ENCODE results near the gene UBE2D2. TPM values are rescaled to one million over a fixed set of nuclear protein-coding genes. Genes with fewer than 3 reads are reported as not detected.

Gene UBE2D2
- total RNA-seq, 1 donor from 2014 or later: 166 TPM

DNA sequence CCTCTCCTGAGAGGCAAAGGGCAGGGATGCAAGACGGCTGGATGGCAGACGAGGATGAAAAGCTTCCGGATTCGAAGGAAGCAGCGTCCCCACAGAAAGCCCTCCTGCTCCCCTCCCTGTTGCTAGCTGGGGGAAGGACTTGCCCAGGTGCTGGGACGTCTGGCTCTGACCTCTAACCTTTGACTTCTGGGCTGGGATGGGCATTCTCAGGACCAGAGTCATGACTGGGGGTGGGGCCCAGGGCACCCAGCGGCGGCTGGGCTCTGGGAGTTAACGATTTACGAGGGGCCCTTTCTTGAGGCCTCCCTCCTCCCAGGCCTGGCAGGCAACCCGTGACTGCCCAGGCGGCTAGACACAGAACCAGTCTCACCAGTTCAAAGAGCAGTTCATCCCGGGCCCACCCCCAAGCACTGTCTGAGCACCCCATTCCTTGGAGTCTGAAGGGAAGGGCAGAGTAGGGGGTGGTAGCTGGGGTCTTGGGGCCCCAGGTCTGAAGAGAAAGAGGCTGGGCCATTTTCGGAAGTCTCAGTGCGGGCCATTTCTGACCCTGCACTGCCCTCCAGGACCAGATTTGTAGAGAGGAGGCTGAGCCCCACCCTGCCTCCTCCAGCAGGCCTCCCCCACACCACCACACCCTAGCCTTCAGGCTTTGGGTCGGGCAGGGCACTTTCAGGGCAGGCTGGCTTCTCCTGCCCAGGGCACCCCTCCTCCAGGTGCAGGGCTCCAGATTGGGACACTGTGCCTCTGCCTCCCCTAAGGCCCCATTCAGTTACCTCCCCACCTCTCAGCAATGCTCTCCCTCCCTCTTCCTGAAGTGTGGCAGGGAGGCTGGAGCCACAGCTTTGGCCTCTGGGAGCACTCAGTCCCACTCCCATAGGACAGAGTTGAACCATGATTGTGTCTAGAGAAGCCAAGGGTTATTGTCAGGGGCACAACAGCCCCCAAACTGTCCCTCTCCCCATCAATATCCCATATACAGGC lies 82.0 kb downstream of the UBE2D2 start:
- DNase-seq (ENCODE audit: low read depth, low spot score): no peak

DNA sequence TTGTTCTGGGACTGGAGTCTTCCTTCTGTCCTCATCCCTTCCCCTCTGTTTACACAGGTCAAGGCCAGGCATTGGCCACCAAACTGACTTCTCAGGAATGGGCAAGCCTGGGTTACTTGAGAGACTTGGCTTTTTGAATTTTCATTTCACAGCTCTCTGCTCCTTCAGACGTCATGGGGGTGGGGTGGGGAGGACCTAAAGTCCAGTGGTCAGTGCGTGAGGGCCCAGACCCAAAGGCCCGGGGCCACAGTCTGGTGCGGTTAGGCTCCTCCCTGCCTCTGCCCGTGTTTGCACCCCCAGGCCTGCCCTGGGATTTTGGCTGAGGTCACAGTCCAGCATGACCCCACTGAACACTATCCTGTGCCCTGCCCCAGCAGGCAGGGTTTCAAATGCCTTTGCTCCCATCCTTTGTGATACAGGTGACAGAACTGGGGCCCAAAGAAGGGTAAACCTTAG lies 82.9 kb downstream of the UBE2D2 start:
- no peak overlapping the region for H3K27ac Mint-ChIP-seq (ENCODE audit: unreplicated experiment)
- TF ChIP-seq, protein P1, sequence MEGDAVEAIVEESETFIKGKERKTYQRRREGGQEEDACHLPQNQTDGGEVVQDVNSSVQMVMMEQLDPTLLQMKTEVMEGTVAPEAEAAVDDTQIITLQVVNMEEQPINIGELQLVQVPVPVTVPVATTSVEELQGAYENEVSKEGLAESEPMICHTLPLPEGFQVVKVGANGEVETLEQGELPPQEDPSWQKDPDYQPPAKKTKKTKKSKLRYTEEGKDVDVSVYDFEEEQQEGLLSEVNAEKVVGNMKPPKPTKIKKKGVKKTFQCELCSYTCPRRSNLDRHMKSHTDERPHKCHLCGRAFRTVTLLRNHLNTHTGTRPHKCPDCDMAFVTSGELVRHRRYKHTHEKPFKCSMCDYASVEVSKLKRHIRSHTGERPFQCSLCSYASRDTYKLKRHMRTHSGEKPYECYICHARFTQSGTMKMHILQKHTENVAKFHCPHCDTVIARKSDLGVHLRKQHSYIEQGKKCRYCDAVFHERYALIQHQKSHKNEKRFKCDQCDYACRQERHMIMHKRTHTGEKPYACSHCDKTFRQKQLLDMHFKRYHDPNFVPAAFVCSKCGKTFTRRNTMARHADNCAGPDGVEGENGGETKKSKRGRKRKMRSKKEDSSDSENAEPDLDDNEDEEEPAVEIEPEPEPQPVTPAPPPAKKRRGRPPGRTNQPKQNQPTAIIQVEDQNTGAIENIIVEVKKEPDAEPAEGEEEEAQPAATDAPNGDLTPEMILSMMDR (conservative IDR thresholded peaks at IDR 0.05): no peak
- peaks cover 44% of the 10 kb centered on the region for H3K27me3 Mint-ChIP-seq (ENCODE audit: low read depth)
- H3K4me1 Mint-ChIP-seq: peaks cover 41% of the 10 kb centered on the region
- DNase-seq (ENCODE audit: low read depth, low spot score): no peak
- H3K9me3 Mint-ChIP-seq: no peaks in the 10 kb centered on the region
- no peaks in the 10 kb centered on the region for H3K36me3 Mint-ChIP-seq (ENCODE audit: low read depth)
- H3K4me3 Mint-ChIP-seq: peak overlapping the region; percentile 89

More for the DNA sequence above, 82.0 kb downstream of the UBE2D2 start:
- H3K4me3 Mint-ChIP-seq: peak overlapping the region; percentile 89
- no peaks in the 10 kb centered on the region for H3K9me3 Mint-ChIP-seq
- peak overlapping the region; percentile 94 for H3K27ac Mint-ChIP-seq (ENCODE audit: unreplicated experiment)
- H3K27me3 Mint-ChIP-seq (ENCODE audit: low read depth): peaks cover 46% of the 10 kb centered on the region
- TF ChIP-seq, protein P1 (conservative IDR thresholded peaks at IDR 0.05): no peak
- no peaks in the 10 kb centered on the region for H3K36me3 Mint-ChIP-seq (ENCODE audit: low read depth)
- H3K4me1 Mint-ChIP-seq: peaks cover 47% of the 10 kb centered on the region

DNA sequence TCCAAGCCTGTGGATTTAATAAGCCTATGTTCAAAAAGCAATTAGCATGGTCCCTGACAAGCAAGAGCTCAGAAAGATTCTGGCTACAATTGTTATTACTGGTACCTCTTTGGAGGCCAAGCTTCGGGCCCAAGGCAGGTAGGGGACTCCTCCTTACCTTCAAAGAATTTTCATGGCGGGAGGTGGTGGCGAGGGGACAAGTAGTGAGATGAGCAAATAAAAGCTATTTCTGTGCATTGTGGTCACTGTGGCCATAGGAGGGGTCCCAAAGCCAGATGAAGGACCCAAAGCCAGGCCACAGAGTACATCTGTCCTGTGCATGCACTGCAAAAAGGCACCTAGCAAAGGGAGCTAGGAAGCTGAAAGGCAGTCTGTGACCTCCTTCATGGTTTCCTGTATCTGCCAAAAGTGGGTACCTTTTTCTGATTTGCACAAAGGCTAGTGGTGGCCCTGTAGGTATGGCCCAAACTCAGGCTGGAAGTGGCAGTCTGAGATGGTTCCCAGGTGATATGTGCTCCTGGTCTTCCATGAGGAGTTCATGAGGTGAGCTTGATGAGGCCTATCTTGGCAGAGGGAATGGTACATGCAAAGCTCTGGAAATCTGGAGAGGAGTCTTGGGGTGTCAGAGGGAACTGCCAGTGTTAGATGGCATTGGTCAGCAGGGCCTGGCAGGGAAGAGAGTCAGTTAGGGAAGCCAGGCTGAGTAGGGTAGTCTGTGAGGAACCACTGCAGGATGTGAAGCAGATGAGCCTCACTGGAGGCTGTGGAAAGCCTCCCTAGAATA lies 83.7 kb downstream of the UBE2D2 start:
- Mint-ChIP-seq H3K27me3 (ENCODE audit: low read depth) (peaks cover 45% of the 10 kb centered on the region), H3K4me1 (peaks cover 39% of the 10 kb centered on the region), H3K27ac (ENCODE audit: unreplicated experiment) (no peak overlapping the region), H3K4me3 (peak overlapping the region; percentile 89), H3K36me3 (ENCODE audit: low read depth) (no peaks in the 10 kb centered on the region), H3K9me3 (no peaks in the 10 kb centered on the region)
- TF ChIP-seq, protein P1 (conservative IDR thresholded peaks at IDR 0.05): no peak
- DNase-seq (ENCODE audit: low read depth, low spot score): no peak

DNA sequence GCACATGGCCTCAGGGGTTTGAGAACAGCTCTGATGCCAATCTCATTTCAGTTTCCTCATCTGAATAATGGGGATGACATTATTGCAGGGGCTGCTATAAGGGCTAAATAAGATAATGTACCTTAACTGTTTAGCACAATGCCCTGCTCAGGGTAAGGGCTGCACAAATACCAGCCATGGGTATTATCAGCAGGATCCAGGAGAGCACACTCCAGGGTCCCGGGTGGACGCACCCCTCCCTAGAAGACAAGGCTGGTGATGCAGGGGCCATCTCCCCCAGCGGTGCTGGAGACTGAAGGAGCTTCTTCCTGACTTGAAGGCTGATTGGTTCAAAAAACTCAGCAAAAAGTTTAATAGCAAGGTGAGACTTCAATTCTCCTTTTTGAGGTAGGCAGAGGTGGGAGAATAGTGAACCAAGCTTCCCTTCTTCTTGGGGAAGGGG lies 84.3 kb downstream of the UBE2D2 start:
- Mint-ChIP-seq H3K4me1 (peaks cover 40% of the 10 kb centered on the region), H3K9me3 (no peaks in the 10 kb centered on the region), H3K4me3 (peak overlapping the region; percentile 89), H3K27ac (ENCODE audit: unreplicated experiment) (no peak overlapping the region), H3K36me3 (ENCODE audit: low read depth) (no peaks in the 10 kb centered on the region), H3K27me3 (ENCODE audit: low read depth) (peaks cover 46% of the 10 kb centered on the region)
- DNase-seq (ENCODE audit: low read depth, low spot score): no peak
- TF ChIP-seq, protein P1 (conservative IDR thresholded peaks at IDR 0.05): no peak

DNA sequence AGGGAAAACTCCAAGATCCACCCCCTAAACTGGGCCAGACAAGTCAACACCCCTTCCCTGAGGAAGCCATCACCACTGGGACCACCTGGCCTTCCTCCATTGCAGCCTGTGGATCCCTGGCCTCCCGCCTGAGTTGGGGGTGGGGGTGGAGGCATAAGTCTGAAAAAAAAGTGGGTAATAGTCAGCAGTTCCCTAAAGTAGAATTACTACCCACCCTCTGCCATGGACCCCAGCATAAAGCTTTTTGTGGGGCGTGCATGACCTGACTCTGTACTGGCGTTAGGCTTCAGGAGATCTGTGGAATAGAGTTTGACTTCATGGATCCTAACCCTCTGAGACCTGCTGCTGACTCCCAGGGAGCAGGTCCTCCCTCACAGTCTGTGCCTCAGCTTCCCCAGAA lies 85.0 kb downstream of the UBE2D2 start:
- Mint-ChIP-seq H3K4me1 (peaks cover 43% of the 10 kb centered on the region), H3K9me3 (no peaks in the 10 kb centered on the region), H3K36me3 (ENCODE audit: low read depth) (no peaks in the 10 kb centered on the region), H3K27me3 (ENCODE audit: low read depth) (peaks cover 46% of the 10 kb centered on the region), H3K27ac (ENCODE audit: unreplicated experiment) (no peak overlapping the region), H3K4me3 (peak overlapping the region; percentile 89)
- no peak for DNase-seq (ENCODE audit: low read depth, low spot score)
- TF ChIP-seq, protein P1 (conservative IDR thresholded peaks at IDR 0.05): no peak

Measured in neural crest cell (in vitro differentiated cells).